Adrenal gland (tissue), 12 donors: ENCODE measurements around the gene IGFALS. TPM values are rescaled to one million over a fixed set of nuclear protein-coding genes. Genes with fewer than 3 reads are reported as not detected.

Experiments used
- DNase-seq, 7 donors: peaks; one replicate each; pipeline ENCODE4 v3.0.0-alpha.2; 2019 to 2020
- H3K27ac ChIP-seq, 5 donors: fragments of 200-600 bp; sonication (generic) in 4 of 5; 1 replicate in 3 of 5; 2 replicates in 2 of 5; pipeline versions ENCODE4 v1.5.1 to v1.8.0; 2016 to 2020; ENCODE audit warnings: mild to moderate bottlenecking in 1 of 5
- H3K27me3 ChIP-seq: fragments of 200-600 bp; 2 replicates; pipeline ENCODE4 v1.8.0; 2021
- H3K36me3 ChIP-seq, 2 donors: fragments of 200-600 bp; replicated peaks in 1 of 2; 1 replicate in 1 of 2; 2 replicates in 1 of 2; pipeline versions ENCODE4 v1.5.1 to v1.8.0; 2018 to 2022
- H3K4me1 ChIP-seq, 2 donors: fragments of 200-600 bp; replicated peaks in 1 of 2; 1 replicate in 1 of 2; 2 replicates in 1 of 2; pipeline versions ENCODE4 v1.5.1 to v1.8.0; 2018 to 2021
- H3K4me3 ChIP-seq, 4 donors: fragments of 200-600 bp; sonication (generic) in 3 of 4; one replicate each; pipeline ENCODE4 v1.5.1; 2016 to 2018
- H3K9me3 ChIP-seq, 3 donors: fragments of 200-600 bp; sonication (generic) in 1 of 3; replicated peaks in 1 of 3; 1 replicate in 2 of 3; 2 replicates in 1 of 3; pipeline versions ENCODE4 v1.5.1 to v1.8.0; 2016 to 2021
- POLR2A ChIP-seq, 2 donors: fragments of 450-650 bp; IDR thresholded peaks; one replicate each; pipeline ENCODE4 v1.6.1; 2017; ENCODE audit warnings: antibody characterized with exemption in 2 of 2, mild to moderate bottlenecking in 2 of 2, moderate library complexity in 1 of 2
- WGBS, 4 donors: extraction: QIAGEN DNeasy Blood & Tissue Kit in 2 of 4; methylation state at CpG; one replicate each; pipeline versions ENCODE4 v1.1.5 to v1.1.7; 2013 to 2017; 5-methylcytosine and 5-hydroxymethylcytosine counted together
- intact Hi-C, 2 donors: fragments of 100-400 bp; cut with DNase I; formaldehyde crosslinking; loops; one replicate each; pipeline versions ENCODE4 v1.14.1 to v1.15.0; 2022 to 2023
- polyA plus RNA-seq, 3 donors: library from polyadenylated mRNA; stranded (reverse); fragments of 200-250 nt in 2 of 3; fragments of 350-450 nt in 1 of 3; fragmentation: Illumina TruSeq in 1 of 3; extraction: RNeasy Lipid Tissue Mini Kit (QIAGEN cat#74804) in 1 of 3; gene quantifications; one replicate each; pipeline ENCODE4 v1.2.3, GENCODE V29; 2013 to 2014
- total RNA-seq, 9 donors: library from RNA; depleted of rRNA in 4 of 9; stranded (reverse); fragments of >200 nt in 4 of 9; fragments of 120-200 nt in 1 of 9; fragmentation: NEBNext Ultra II Directional in 1 of 9; extraction: Animal tissue kit (Norgen Biotek cat#: 25700) in 1 of 9; gene quantifications; one replicate each; pipeline versions ENCODE4 v1.1.0 to v1.2.4, GENCODE V29; 2013 to 2023
- TF ChIP-seq, protein P1 (sequence below), 6 experiments: fragments of 450-650 bp in 4 of 6; fragments of 200-600 bp in 2 of 6; sonication (generic) in 1 of 6; IDR thresholded peaks; 1 replicate in 5 of 6; 2 replicates in 1 of 6; pipeline versions ENCODE4 v1.5.1 to v1.8.0; 2016 to 2021; ENCODE audit warnings: antibody characterized with exemption in 6 of 6, mild to moderate bottlenecking in 2 of 6, moderate library complexity in 1 of 6
- donor health status: healthy with polysubstance abuse.
- donor health status: Bipolar disorder and iron deficiency.
- donor health status: DM: yes; HTN: yes; CAD: no.
- donor health status: DM: no; HTN: no; CAD: no.
- donor health status: DM: no; HTN: no; CAD: no.
- donor health status: DM: yes; HTN: yes; CAD: no.

IGFALS gene
- total and polyA plus RNA-seq, 12 donors: 0.11 to 3.9 (median 0.31) TPM; not detected in 2

DNA sequence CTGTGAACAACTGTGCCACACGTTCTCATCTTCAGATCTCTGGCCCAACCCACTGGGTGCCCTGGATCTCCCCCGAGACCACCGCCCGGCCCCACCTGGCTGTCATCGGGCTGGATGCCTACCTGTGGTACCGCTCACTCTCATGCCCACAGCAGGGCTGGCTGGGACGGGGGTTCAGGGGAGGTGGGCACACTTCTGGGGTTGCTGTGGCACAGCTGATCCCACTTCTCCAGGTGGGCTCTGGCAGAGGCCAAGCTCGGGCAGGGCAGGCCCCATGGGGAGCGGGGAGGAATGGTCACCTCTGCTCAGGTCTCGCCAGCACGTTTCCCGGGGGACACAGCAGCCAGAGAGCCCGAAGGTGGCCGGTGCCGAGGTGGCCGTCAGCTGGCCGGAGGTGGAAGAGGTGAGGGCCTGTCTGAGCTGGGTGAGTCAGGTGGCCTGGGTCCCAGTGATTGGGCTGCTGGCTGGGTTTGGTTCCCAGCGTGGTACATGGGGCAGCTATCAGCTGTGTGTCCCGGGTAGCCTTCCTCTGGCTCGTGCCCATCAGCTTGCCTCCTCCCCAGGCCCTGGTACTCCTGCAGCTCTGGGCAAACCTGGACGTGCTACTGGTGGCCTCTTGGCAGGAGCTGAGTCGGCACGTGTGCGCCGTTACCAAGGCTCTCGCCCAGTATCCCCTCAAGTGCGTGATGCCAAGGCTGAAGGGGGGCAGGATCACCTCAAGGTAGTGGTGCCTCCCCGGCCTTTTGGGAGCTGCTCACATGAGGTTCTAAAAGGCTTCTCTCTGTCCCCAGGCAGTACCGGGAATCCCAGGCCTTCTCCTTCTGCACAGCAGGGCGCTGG, 18.3 kb downstream of the IGFALS start:
- no peak overlapping the region for H3K4me3 ChIP-seq
- intact Hi-C loops: no loop called here
- H3K4me1 ChIP-seq: peaks cover 30 to 38% of the 10 kb centered on the region in 2 donors
- peaks cover 0 to 44% of the 10 kb centered on the region in 2 donors for H3K36me3 ChIP-seq
- no peaks in the 10 kb centered on the region for H3K9me3 ChIP-seq
- no peak for DNase-seq
- TF ChIP-seq, protein P1, sequence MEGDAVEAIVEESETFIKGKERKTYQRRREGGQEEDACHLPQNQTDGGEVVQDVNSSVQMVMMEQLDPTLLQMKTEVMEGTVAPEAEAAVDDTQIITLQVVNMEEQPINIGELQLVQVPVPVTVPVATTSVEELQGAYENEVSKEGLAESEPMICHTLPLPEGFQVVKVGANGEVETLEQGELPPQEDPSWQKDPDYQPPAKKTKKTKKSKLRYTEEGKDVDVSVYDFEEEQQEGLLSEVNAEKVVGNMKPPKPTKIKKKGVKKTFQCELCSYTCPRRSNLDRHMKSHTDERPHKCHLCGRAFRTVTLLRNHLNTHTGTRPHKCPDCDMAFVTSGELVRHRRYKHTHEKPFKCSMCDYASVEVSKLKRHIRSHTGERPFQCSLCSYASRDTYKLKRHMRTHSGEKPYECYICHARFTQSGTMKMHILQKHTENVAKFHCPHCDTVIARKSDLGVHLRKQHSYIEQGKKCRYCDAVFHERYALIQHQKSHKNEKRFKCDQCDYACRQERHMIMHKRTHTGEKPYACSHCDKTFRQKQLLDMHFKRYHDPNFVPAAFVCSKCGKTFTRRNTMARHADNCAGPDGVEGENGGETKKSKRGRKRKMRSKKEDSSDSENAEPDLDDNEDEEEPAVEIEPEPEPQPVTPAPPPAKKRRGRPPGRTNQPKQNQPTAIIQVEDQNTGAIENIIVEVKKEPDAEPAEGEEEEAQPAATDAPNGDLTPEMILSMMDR (IDR thresholded peaks at IDR 0.05): no peak
- TF ChIP-seq POLR2A (IDR thresholded peaks at IDR 0.05): no peak
- H3K27ac ChIP-seq: peak overlapping the region in 1 of 5 donors; percentile 92
- 79 to 90% (median 86%) methylated on average over 10 to 30 of the region's 30 CpGs for WGBS, 4 donors
- no peaks in the 10 kb centered on the region for H3K27me3 ChIP-seq

DNA sequence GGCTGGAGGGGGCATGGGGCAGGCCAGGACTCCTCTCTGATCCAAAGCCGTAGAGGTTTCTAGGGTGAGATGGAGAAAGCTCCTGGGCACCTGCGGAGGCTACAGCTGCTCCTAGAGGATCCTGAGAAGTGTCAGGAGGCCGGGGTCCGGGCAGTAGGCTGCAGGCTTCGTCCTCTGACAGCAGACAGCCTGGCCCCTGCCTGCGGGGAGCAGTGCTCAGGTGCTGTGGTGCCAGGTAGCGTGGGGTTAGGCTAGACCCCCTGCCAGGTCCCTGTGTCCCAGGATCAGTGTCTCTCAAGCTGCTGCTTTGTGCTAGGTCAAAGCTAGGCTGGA, 19.1 kb downstream of the IGFALS start:
- Histone ChIP-seq H3K4me1 (peaks cover 26 to 37% of the 10 kb centered on the region in 2 donors), H3K4me3 (peak overlapping the region in 1 of 4 donors; percentile 91), H3K9me3 (no peaks in the 10 kb centered on the region), H3K27me3 (no peaks in the 10 kb centered on the region), H3K36me3 (peaks cover 0 to 39% of the 10 kb centered on the region in 2 donors), H3K27ac (peak overlapping the region in 3 of 5 donors; percentile 87 to 93 (median 92))
- 77 to 85% (median 79%) methylated on average over 2 to 7 of the region's 7 CpGs for WGBS, 4 donors
- intact Hi-C loops: loop anchor here in 1 of 2 donors (5.0 kb wide), 1 partner anchor 53 kb away; the partner anchor contains the start of genes FAHD1 and HAGH
- DNase-seq: no peak
- TF ChIP-seq POLR2A (IDR thresholded peaks at IDR 0.05): no peak
- TF ChIP-seq, protein P1 (IDR thresholded peaks at IDR 0.05): no peak

DNA sequence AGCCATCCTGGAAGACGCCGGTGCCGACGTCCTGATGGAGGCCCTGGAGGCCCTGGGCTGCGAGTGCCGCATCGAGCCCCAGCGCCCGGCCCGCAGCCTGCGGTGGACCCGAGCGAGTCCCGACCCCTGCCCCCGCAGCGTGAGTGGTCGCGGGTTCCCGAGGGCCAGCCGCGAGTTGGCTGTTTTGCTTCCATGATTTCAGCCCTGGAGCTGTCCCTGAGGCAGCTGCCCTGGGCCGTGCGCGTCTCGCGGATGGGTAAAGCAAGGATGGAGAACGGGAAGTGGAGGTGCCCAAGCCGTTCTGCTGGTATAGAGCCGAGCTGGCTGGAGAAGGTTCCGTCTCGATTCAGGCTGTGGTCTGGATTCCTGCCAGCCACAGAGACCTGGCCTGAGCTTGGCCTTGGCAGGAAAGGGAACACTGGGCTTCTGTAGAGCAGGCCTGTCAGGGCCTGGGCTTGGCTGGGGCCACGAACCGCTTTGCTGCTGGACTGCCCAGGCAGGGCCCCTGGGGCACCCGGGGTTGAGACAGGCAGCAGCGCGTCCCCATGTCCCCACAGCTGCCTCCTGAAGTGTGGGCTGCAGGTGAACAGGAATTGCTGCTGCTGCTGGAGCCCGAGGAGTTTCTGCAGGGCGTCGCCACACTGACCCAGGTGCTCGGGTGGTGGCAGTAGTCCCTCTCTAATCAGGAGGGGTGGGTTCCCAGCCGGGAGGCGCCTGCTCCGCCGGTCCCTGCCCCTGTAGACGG, 19.6 kb downstream of the IGFALS start:
- Histone ChIP-seq H3K4me3 (peak overlapping the region; percentile 11 to 99 (median 64)), H3K4me1 (peaks cover 26 to 36% of the 10 kb centered on the region in 2 donors), H3K9me3 (no peaks in the 10 kb centered on the region), H3K27ac (peak overlapping the region; percentile 79 to 93 (median 91)), H3K36me3 (peaks cover 0 to 39% of the 10 kb centered on the region in 2 donors), H3K27me3 (no peaks in the 10 kb centered on the region)
- intact Hi-C loops: loop anchor here in 1 of 2 donors (5.0 kb wide), 1 partner anchor 53 kb away; the partner anchor contains the start of genes FAHD1 and HAGH
- 13 to 50% (median 26%) methylated on average over 5 to 45 of the region's 45 CpGs for WGBS, 4 donors
- DNase-seq: peak in 6 of 7 donors; percentile 52 to 86 (median 72)
- TF ChIP-seq, protein P1 (IDR thresholded peaks at IDR 0.05): peak in 3 of 6 experiments; percentile 5 to 19 (median 17)
- no peak for TF ChIP-seq POLR2A (IDR thresholded peaks at IDR 0.05)
